ENCODE data around the gene CDKN2D.

Gene CDKN2D

DNA sequence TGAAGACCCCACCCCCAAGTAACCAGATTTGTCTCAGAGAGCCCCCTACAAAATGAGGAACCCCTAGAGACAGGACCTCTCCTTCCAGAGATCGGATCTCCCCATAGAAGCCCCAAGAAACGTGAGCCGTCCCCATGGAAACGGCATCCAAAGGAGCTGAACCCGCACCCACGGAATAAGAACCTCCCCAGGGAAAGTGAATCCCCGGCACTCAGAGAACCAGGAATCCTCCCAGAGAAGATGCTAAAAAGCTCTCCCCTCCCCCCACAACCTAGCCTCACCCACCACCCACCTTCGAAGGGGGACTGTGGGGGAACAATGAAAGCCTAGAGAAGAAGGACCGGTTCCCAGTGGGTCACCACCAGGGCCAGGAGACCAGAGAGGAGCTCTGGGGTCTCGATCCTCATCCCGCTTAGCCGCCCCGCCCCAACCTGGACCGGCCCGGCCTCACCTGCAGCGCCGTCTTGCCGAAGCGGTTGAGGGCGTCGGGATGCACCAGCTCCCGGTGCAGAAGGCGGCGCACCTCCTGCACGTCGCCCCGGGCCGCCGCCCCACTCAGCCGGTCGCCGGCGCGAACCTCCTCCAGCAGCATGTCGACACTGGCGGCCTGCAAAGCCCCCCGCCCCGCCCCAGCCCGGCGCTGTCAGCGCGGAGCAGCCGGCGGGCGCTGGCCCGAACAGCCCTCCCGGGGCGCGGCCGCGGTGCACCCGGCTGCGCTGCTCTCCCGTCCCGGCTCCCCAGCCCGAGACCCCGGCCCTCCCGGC is 535 bp downstream of the CDKN2D start:
- TF ChIP-seq POLR2A (IDR thresholded peaks at IDR 0.05; ENCODE audit: low read depth, low read length): peak; percentile 41
- no peak for FAIRE-seq
- no peak for DNase-seq (ENCODE audit: insufficient read length, low spot score)

DNA sequence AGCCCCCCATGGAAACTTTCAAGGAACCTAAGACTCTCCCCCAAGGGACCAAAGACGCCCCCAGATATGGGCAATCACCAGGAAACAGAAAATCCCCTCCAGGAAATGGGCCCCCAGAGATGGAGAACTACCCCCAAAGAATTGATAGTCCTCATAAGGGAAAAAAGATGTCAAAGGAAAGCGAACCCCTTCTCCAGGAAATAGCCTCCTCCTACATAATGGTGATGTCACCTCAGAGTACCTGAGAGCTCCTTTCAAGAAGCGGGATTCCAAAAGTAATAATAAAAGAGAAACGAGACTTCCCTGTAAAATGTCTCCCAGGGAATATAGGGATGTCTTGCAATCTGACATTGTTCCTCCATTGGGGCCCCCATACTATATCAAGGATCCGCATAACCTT is 1.1 kb downstream of the CDKN2D start:
- TF ChIP-seq POLR2A (IDR thresholded peaks at IDR 0.05; ENCODE audit: low read depth, low read length): no peak
- FAIRE-seq (no peak), DNase-seq (ENCODE audit: insufficient read length, low spot score) (no peak)

DNA sequence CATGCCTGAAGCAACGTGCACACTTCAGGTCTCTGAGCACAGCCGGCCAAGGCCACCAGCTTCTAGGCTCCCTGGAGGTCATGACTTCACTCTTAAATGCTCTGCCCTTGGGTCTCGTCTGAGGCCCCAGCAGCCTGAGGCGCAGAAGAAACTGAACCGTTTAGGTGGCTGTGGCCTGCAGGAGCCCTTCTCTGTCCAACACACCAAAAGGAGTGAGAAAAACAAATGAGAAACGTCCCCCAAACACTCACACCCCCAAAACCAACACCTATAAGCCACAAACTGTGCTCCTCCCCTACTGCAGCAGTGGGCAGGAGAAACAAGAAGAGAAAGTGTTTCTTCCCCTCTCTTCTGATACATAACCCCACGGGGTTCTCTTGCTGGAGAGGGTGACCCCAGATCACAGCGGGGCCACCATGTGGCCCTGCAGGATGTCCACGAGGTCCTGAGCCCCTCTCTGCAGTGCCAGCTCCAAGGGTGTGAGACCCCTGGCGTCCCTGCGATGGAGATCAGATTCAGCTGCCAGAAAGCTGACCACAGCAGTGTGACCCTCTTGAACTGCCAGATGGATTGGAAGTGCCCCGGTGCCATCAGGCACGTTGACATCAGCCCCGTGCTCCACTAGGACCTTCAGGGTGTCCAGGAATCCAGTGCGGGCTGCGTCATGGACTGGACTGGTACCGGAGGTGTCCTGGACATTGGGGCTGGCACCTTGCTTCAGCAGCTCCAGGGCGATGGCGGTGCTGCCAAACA is 1.9 kb downstream of the CDKN2D start:
- DNase-seq (ENCODE audit: insufficient read length, low spot score) (no peak), FAIRE-seq (no peak)
- no peak for TF ChIP-seq POLR2A (IDR thresholded peaks at IDR 0.05; ENCODE audit: low read depth, low read length)

GRCh38 chr19:10566408-10566657 is 2.4 kb downstream of the CDKN2D start:
- TF ChIP-seq POLR2A (IDR thresholded peaks at IDR 0.05; ENCODE audit: low read depth, low read length): no peak
- DNase-seq (ENCODE audit: insufficient read length, low spot score): no peak
- no peak for FAIRE-seq

DNA sequence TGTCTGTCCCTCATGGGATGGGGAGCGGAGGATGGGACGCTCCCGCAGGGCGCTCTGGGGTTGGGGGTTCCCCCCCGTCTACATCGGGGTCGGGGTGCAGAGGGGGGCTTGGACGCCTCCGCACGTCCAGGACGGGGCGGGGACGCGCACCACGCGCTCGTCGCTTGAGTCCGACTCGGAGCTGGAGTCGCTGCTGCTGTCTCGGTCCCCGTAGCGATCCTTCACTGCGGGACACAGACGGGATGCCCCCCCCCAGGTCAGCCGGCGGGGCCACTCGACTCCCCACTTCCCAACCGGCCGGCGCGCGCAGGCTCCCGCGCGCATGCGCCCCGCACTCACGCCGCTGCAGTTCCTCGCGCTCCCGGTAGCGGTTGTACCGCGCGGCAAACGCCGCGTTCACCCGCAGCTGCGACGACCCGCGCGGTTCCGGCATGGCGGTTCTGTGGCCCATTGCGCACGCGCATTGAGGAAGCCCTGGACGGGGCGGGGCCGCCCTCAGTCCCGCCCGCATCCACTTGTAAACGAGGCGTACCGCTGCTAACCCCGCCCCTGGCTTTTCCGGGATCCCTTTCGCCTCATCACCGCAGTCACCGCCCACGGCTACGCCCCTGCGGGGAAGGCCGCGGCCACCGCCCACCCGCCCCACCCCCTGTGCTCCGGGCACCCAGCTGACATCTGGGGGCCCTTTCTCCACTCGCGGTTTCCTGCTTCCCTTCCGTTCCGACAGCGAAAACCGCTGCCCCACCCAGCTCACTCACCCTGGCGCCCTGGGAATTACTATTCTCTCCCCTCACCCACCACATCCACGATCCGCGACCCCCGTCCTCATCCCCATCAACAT is 3.0 kb downstream of the CDKN2D start, which contains the start of gene KRI1:
KRI1 (minus strand) TSS at position 444 of the 841 bp plus-strand sequence; CDS start at position 433, 11 bp downstream.
- peak; percentile 95 for DNase-seq (ENCODE audit: insufficient read length, low spot score)
- no peak for FAIRE-seq
- TF ChIP-seq POLR2A (IDR thresholded peaks at IDR 0.05; ENCODE audit: low read depth, low read length): peak; percentile 86

GRCh38 chr19:10565028-10565566 is 3.7 kb downstream of the CDKN2D start:
- no peak for DNase-seq (ENCODE audit: insufficient read length, low spot score)
- no peak for TF ChIP-seq POLR2A (IDR thresholded peaks at IDR 0.05; ENCODE audit: low read depth, low read length)
- no peak for FAIRE-seq

GRCh38 chr19:10562609-10563008 is 6.2 kb downstream of the CDKN2D start:
- no peak for FAIRE-seq
- no peak for TF ChIP-seq POLR2A (IDR thresholded peaks at IDR 0.05; ENCODE audit: low read depth, low read length)

GRCh38 chr19:10560154-10560553 is 8.6 kb downstream of the CDKN2D start:
- FAIRE-seq: no peak
- no peak for TF ChIP-seq POLR2A (IDR thresholded peaks at IDR 0.05; ENCODE audit: low read depth, low read length)
- DNase-seq (ENCODE audit: insufficient read length, low spot score): no peak

More at GRCh38 chr19:10562609-10563008, 6.2 kb downstream of the CDKN2D start:
- DNase-seq (ENCODE audit: insufficient read length, low spot score): no peak

DNA sequence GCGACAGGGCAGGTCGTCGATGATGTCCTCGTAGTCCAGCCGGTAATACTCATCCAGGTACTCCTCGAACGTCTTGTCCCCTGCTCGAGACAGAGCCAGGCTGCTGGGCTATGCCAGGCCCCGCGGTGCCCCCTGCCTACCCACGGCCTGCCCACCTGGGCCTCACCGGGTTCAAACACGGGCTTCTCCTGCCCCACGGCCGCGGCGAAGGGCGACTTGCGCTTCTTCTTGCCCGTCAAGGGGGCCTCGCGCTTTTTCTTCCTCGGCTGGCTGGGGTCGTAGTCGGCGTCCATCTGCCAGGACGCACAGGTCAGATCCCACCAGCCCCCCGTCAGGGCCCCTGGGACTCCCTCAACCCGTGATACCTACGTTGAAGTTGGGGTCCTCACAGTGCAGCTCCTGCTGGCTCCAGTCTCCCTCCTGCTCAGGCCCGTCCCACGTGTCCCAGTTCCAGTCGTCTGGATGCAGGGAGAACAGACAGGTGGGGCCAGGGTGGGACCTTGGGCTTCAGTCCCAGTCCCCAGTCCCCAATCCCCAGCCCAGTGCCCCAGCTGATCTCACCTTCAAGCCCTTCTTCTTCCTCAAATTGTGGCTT is 11.1 kb downstream of the CDKN2D start:
- no peak for TF ChIP-seq POLR2A (IDR thresholded peaks at IDR 0.05; ENCODE audit: low read depth, low read length)
- DNase-seq (ENCODE audit: insufficient read length, low spot score): no peak
- no peak for FAIRE-seq

DNA sequence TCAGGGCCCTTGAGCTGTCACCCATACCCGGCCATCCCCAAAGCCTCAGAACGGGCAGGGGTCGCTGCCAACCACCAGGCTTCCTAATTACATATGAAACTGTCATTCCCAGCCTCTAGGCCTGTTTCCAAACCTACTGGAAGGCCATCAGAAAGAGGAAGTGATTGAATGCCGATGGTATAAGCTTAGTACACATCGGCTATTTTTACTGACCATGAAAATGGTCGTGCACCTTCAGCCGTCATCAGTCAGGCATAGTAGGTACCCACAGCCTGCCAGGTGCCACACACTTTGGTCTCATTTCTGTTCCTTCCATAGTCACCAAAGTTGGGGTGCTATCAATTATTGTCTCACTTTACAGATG is 13.2 kb downstream of the CDKN2D start:
- TF ChIP-seq POLR2A (IDR thresholded peaks at IDR 0.05; ENCODE audit: low read depth, low read length): no peak
- no peak for FAIRE-seq

DNA sequence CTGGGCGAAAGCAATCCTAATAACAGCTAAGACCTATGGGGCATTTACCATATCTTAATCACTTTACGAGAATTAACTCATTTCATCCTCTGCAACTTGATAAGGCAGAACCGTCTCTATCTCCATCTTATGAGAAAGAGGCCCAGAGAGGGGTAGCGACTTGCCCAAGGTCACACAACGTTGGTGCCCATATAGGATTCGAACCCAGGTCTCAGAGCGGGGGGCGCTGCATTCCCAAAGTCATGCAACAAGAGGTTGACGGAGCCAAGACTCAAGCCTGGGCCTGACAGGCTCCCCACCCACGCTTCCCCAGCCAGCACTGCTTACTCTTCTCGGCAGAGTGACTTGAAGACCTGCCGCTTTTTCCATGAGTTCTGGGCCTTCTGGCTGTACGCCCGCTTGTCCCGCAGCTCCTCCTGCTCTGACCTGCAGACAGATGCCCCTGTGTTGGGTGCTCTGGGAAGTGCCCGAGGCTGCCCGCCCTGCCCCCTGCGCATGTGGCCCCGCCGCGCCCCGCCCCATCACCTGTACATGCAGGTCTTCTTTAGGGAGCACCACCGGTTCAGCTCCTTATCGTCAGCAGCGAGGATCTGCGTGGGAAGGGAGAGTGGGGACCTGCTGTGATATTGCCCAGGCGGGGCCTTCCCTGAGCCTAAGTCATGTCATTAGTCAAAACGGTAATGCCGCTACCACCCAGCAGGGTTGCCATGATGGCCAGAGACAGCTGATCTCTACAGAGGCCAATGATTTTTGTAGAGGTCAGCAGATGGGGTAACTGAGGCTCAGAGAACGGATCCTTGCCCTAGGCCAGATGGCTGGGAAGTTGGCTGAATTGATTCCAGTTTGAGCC is 13.8 kb downstream of the CDKN2D start:
- FAIRE-seq (no peak), DNase-seq (ENCODE audit: insufficient read length, low spot score) (no peak)
- no peak for TF ChIP-seq POLR2A (IDR thresholded peaks at IDR 0.05; ENCODE audit: low read depth, low read length)

More for the DNA sequence above, 13.2 kb downstream of the CDKN2D start:
- no peak for DNase-seq (ENCODE audit: insufficient read length, low spot score)

GRCh38 chr19:10553943-10554381 is 14.8 kb downstream of the CDKN2D start:
- DNase-seq (ENCODE audit: insufficient read length, low spot score) (no peak), FAIRE-seq (no peak)

More at GRCh38 chr19:10553943-10554381, 14.8 kb downstream of the CDKN2D start:
- TF ChIP-seq POLR2A (IDR thresholded peaks at IDR 0.05; ENCODE audit: low read depth, low read length): no peak

Data from H54 (cell line).